ENCODE results near the gene DOC2B.
"Not testable (repeated sequence)": the region's sequence is repeated elsewhere in the genome, so short reads cannot be mapped to it uniquely, and the experiment has no call there.

DNA sequence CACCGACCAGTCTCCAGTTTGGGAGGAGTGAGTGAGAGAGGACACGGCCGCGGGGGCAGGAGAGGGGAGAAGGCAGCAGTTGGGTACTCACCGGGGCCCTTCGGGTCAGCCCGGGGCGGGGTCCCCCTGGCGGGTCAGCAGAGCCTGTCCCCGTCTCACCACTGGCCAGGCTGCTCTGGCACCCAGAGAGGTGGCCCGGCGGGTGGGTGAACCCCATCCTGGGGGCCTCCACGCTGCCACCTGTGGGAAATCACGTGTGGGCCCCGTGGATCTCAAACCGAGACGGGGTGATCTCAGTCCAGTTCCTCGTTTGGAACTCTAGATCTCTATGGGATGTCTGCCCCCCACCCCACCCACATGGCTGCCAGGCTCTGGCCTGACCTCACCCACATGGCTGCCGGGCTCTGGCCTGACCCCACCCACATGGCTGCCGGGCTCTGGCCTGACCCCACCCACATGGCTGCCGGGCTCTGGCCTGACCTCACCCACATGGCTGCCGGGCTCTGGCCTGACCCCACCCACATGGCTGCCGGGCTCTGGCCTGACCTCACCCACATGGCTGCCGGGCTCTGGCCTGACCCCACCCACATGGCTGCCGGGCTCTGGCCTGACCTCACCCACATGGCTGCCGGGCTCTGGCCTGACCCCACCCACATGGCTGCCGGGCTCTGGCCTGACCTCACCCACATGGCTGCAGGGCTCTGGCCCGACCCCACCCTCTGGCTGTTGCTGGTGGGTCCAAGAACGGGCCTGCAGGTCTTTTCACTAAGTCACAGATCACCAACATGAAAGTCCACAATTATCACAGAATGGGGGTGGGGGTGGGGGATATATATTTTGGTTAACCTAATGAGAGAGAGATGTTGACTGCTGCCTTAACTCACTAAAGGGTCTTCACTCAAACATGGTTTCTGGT lies 34.4 kb upstream of the DOC2B start:
- TF ChIP-seq, protein P1, sequence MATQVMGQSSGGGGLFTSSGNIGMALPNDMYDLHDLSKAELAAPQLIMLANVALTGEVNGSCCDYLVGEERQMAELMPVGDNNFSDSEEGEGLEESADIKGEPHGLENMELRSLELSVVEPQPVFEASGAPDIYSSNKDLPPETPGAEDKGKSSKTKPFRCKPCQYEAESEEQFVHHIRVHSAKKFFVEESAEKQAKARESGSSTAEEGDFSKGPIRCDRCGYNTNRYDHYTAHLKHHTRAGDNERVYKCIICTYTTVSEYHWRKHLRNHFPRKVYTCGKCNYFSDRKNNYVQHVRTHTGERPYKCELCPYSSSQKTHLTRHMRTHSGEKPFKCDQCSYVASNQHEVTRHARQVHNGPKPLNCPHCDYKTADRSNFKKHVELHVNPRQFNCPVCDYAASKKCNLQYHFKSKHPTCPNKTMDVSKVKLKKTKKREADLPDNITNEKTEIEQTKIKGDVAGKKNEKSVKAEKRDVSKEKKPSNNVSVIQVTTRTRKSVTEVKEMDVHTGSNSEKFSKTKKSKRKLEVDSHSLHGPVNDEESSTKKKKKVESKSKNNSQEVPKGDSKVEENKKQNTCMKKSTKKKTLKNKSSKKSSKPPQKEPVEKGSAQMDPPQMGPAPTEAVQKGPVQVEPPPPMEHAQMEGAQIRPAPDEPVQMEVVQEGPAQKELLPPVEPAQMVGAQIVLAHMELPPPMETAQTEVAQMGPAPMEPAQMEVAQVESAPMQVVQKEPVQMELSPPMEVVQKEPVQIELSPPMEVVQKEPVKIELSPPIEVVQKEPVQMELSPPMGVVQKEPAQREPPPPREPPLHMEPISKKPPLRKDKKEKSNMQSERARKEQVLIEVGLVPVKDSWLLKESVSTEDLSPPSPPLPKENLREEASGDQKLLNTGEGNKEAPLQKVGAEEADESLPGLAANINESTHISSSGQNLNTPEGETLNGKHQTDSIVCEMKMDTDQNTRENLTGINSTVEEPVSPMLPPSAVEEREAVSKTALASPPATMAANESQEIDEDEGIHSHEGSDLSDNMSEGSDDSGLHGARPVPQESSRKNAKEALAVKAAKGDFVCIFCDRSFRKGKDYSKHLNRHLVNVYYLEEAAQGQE (IDR thresholded peaks at IDR 0.05; ENCODE audit: insufficient read depth in 1 of 2, low read depth in 2 of 2, low read length in 1 of 2), result not testable (repeated sequence)
- TF ChIP-seq, protein P2, sequence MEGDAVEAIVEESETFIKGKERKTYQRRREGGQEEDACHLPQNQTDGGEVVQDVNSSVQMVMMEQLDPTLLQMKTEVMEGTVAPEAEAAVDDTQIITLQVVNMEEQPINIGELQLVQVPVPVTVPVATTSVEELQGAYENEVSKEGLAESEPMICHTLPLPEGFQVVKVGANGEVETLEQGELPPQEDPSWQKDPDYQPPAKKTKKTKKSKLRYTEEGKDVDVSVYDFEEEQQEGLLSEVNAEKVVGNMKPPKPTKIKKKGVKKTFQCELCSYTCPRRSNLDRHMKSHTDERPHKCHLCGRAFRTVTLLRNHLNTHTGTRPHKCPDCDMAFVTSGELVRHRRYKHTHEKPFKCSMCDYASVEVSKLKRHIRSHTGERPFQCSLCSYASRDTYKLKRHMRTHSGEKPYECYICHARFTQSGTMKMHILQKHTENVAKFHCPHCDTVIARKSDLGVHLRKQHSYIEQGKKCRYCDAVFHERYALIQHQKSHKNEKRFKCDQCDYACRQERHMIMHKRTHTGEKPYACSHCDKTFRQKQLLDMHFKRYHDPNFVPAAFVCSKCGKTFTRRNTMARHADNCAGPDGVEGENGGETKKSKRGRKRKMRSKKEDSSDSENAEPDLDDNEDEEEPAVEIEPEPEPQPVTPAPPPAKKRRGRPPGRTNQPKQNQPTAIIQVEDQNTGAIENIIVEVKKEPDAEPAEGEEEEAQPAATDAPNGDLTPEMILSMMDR (IDR thresholded peaks at IDR 0.05), result not testable (repeated sequence)
